HEK293T (cell line): Measurements from ENCODE around the gene MPZL3.

Source experiments
- BHLHE40 ChIP-seq: fragments of 450-650 bp; IDR thresholded peaks from 2 replicates; pipeline ENCODE4 v1.6.1; 2016; ENCODE audit warnings: mild to moderate bottlenecking, moderate library complexity, borderline replicate concordance
- ELF4 ChIP-seq: fragments of 450-650 bp; IDR thresholded peaks from 2 replicates; pipeline ENCODE4 v1.6.1; 2017; ENCODE audit warnings: antibody characterized with exemption
- FOXA1 ChIP-seq: fragments of 450-650 bp; IDR thresholded peaks from 2 replicates; pipeline ENCODE4 v1.6.1; 2016; ENCODE audit warnings: mild to moderate bottlenecking
- FOXK2 ChIP-seq: fragments of 450-650 bp; IDR thresholded peaks from 2 replicates; pipeline ENCODE4 v1.6.1; 2016; ENCODE audit warnings: mild to moderate bottlenecking
- FOXM1 ChIP-seq: fragments of 450-650 bp; IDR thresholded peaks from 2 replicates; pipeline ENCODE4 v1.6.1; 2017; ENCODE audit warnings: mild to moderate bottlenecking, borderline replicate concordance
- HDGF ChIP-seq: fragments of 450-650 bp; IDR thresholded peaks from 2 replicates; pipeline ENCODE4 v1.6.1; 2017; ENCODE audit warnings: antibody characterized with exemption, borderline replicate concordance
- NFRKB ChIP-seq: fragments of 450-650 bp; IDR thresholded peaks from 2 replicates; pipeline ENCODE4 v1.6.1; 2016; ENCODE audit warnings: mild to moderate bottlenecking, moderate library complexity
- SP1 ChIP-seq: fragments of 450-650 bp; IDR thresholded peaks from 2 replicates; pipeline ENCODE4 v1.6.1; 2017
- SUZ12 ChIP-seq: fragments of 450-650 bp; IDR thresholded peaks from 2 replicates; pipeline ENCODE4 v1.6.1; 2016; ENCODE audit warnings: mild to moderate bottlenecking
- TARDBP ChIP-seq: fragments of 450-650 bp; IDR thresholded peaks from 2 replicates; pipeline ENCODE4 v1.6.1; 2016
- ZNF384 ChIP-seq: fragments of 450-650 bp; IDR thresholded peaks from 2 replicates; pipeline ENCODE4 v1.6.1; 2016
- TF ChIP-seq, protein P1 (sequence below): fragments of 450-650 bp; IDR thresholded peaks from 2 replicates; pipeline ENCODE4 v1.6.1; 2016

DNA sequence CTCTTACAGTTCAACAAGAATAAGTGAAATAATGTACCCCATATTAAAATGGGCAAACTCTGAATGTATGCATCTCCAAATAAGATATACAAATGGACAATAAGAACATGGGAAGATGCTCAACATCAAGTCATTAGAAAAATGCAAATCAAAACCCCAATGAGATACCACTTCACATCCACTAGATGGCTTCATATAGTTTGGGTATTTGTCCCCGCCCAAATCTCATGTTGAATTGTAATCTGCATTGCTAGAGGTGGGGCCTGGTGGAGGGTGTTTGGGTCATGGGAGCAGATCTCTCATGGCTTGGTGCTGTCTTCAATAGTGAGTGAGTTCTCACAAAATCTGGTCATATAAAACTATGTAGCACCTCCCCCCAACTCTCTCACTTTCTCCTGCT lies 6.2 kb upstream of the MPZL3 start:
- TF ChIP-seq NFRKB = no peak
- TF ChIP-seq ELF4 = no peak
- TF ChIP-seq ZNF384 = no peak
- TF ChIP-seq, protein P1, sequence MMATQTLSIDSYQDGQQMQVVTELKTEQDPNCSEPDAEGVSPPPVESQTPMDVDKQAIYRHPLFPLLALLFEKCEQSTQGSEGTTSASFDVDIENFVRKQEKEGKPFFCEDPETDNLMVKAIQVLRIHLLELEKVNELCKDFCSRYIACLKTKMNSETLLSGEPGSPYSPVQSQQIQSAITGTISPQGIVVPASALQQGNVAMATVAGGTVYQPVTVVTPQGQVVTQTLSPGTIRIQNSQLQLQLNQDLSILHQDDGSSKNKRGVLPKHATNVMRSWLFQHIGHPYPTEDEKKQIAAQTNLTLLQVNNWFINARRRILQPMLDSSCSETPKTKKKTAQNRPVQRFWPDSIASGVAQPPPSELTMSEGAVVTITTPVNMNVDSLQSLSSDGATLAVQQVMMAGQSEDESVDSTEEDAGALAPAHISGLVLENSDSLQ = no peak
- no peak for TF ChIP-seq SP1
- no peak for TF ChIP-seq FOXM1
- TF ChIP-seq SUZ12 = no peak
- TF ChIP-seq HDGF = no peak
- TF ChIP-seq TARDBP = no peak
- no peak for TF ChIP-seq BHLHE40
- TF ChIP-seq FOXK2 = no peak
- TF ChIP-seq FOXA1 = no peak
